Esophagus muscularis mucosa (tissue), 4 donors: ENCODE measurements around the gene HES4.

Experiments
- EP300 ChIP-seq: sonication (generic); formaldehyde crosslinking; IDR thresholded peaks from one replicate; pipeline ENCODE4 v1.6.1; 2017; ENCODE audit warnings: antibody characterized with exemption
- POLR2A ChIP-seq: fragments of 450-650 bp; IDR thresholded peaks from one replicate; pipeline ENCODE4 v1.6.1; 2017; ENCODE audit warnings: antibody characterized with exemption, moderate library complexity, mild to moderate bottlenecking, low read depth
- TF ChIP-seq, protein P1 (sequence below), 3 experiments: fragments of 200-600 bp in 2 of 3; fragments of 450-650 bp in 1 of 3; sonication (generic) in 2 of 3; IDR thresholded peaks; one replicate each; pipeline ENCODE4 v1.5.1; 2017 to 2019; ENCODE audit warnings: antibody characterized with exemption in 3 of 3, mild to moderate bottlenecking in 2 of 3, moderate library complexity in 1 of 3

DNA sequence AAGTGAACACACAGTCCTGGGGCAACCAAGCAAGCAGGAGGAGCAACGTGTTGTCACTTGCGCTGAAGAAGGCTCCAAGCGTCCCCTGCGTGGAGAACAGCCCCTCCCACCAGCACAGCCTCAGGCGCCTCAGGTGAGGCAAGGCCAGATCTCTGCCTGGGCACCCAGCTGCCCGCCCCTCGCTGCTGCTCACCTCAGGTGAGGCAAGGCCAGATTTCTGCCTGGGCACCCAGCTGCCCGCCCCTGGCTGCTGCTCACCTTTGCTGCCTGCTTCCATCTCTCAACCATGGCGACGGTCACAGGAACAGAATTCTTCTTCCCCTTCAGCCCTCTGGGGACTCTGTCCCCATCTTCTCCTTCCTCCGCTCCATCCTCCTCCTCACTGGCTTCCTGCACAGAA lies 43.3 kb downstream of the HES4 start:
- TF ChIP-seq, protein P1, sequence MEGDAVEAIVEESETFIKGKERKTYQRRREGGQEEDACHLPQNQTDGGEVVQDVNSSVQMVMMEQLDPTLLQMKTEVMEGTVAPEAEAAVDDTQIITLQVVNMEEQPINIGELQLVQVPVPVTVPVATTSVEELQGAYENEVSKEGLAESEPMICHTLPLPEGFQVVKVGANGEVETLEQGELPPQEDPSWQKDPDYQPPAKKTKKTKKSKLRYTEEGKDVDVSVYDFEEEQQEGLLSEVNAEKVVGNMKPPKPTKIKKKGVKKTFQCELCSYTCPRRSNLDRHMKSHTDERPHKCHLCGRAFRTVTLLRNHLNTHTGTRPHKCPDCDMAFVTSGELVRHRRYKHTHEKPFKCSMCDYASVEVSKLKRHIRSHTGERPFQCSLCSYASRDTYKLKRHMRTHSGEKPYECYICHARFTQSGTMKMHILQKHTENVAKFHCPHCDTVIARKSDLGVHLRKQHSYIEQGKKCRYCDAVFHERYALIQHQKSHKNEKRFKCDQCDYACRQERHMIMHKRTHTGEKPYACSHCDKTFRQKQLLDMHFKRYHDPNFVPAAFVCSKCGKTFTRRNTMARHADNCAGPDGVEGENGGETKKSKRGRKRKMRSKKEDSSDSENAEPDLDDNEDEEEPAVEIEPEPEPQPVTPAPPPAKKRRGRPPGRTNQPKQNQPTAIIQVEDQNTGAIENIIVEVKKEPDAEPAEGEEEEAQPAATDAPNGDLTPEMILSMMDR (IDR thresholded peaks at IDR 0.05): no peak
- no peak for TF ChIP-seq POLR2A
- no peak for TF ChIP-seq EP300
